DOHH2 (cell line): ENCODE data around the gene METTL24.
"Not testable (repeated sequence)": the region's sequence is repeated elsewhere in the genome, so short reads cannot be mapped to it uniquely, and the experiment has no call there.

Experiments used
- H3F3A ChIP-seq: fragments of 200-600 bp; sonication (generic), shearing (Covaris generic); 2 replicates; pipeline ENCODE4 v1.6.0; 2016; ENCODE audit warnings: antibody characterized with exemption, mild to moderate bottlenecking; ENCODE audit not compliant: control insufficient read depth, insufficient read depth
- H3K27ac ChIP-seq: fragments of 200-600 bp; sonication (generic); 2 replicates; pipeline ENCODE4 v1.5.1; 2014; ENCODE audit warnings: low read depth, mild to moderate bottlenecking, low read length, moderate library complexity
- H3K27me3 ChIP-seq: fragments of 200-600 bp; sonication (generic); 2 replicates; pipeline ENCODE4 v1.6.1; 2014; ENCODE audit warnings: mild to moderate bottlenecking, low read length, mixed read lengths; ENCODE audit not compliant: control insufficient read depth
- H3K36me3 ChIP-seq: fragments of 200-600 bp; sonication (generic); 2 replicates; pipeline ENCODE4 v1.6.1; 2014; ENCODE audit warnings: mild to moderate bottlenecking, low read length, moderate library complexity, mixed read lengths; ENCODE audit not compliant: control insufficient read depth
- H3K4me1 ChIP-seq: fragments of 200-600 bp; sonication (generic); 2 replicates; pipeline ENCODE4 v1.6.1; 2014; ENCODE audit warnings: mild to moderate bottlenecking, low read length, mixed read lengths; ENCODE audit not compliant: control insufficient read depth
- H3K4me2 ChIP-seq: fragments of 200-600 bp; sonication (generic); 2 replicates; pipeline ENCODE4 v1.6.0; 2014; ENCODE audit warnings: mild to moderate bottlenecking, low read length, moderate library complexity
- H3K4me3 ChIP-seq: fragments of 200-600 bp; sonication (generic); 2 replicates; pipeline ENCODE4 v1.5.1; 2014; ENCODE audit warnings: mild to moderate bottlenecking, low read length, mixed read lengths
- H3K79me2 ChIP-seq: fragments of 200-600 bp; sonication (generic); 2 replicates; pipeline ENCODE4 v1.6.1; 2014; ENCODE audit warnings: mild to moderate bottlenecking, low read length, mixed read lengths; ENCODE audit not compliant: control insufficient read depth
- H3K9me2 ChIP-seq: fragments of 200-600 bp; sonication (generic); replicated peaks from 2 replicates; pipeline ENCODE4 v1.6.1; 2014; ENCODE audit warnings: mild to moderate bottlenecking, low read length, mixed read lengths; ENCODE audit not compliant: control insufficient read depth
- H3K9me3 ChIP-seq: fragments of 200-600 bp; sonication (generic); 2 replicates; pipeline ENCODE4 v1.6.1; 2014; ENCODE audit warnings: antibody characterized with exemption, low read length, mixed read lengths; ENCODE audit not compliant: control insufficient read depth, insufficient read depth
- H4K20me1 ChIP-seq: fragments of 200-600 bp; sonication (generic); 2 replicates; pipeline ENCODE4 v1.6.0; 2014; ENCODE audit warnings: low read depth, mild to moderate bottlenecking, antibody characterized with exemption, low read length, moderate library complexity; ENCODE audit not compliant: control insufficient read depth, insufficient read depth
- EZH2phosphoT487 ChIP-seq: fragments of 200-600 bp; sonication (generic); IDR thresholded peaks from 2 replicates; pipeline ENCODE4 v1.6.1; 2017; ENCODE audit warnings: borderline replicate concordance, mild to moderate bottlenecking, antibody characterized with exemption, low read length, moderate library complexity, mixed read lengths
- TF ChIP-seq, protein P1 (sequence below): fragments of 200-600 bp; sonication (generic); IDR thresholded peaks from one replicate; pipeline ENCODE4 v1.5.1; 2014; ENCODE audit warnings: antibody characterized with exemption, mild to moderate bottlenecking, low read depth, low read length; ENCODE audit not compliant: poor library complexity, severe bottlenecking

The METTL24 gene

GRCh38 chr6:110315869-110316398 is 42.2 kb downstream of the METTL24 start:
- Histone ChIP-seq H3K4me1 (no peaks in the 10 kb centered on the region), H3F3A (no peaks in the 10 kb centered on the region), H3K9me3 (no peaks in the 10 kb centered on the region), H4K20me1 (no peaks in the 10 kb centered on the region), H3K36me3 (no peaks in the 10 kb centered on the region), H3K27ac (no peak overlapping the region), H3K9me2 (no peaks in the 10 kb centered on the region), H3K4me3 (no peak overlapping the region), H3K4me2 (no peak overlapping the region), H3K79me2 (no peaks in the 10 kb centered on the region), H3K27me3 (no peaks in the 10 kb centered on the region)
- TF ChIP-seq EZH2phosphoT487 = no peak
- TF ChIP-seq, protein P1, sequence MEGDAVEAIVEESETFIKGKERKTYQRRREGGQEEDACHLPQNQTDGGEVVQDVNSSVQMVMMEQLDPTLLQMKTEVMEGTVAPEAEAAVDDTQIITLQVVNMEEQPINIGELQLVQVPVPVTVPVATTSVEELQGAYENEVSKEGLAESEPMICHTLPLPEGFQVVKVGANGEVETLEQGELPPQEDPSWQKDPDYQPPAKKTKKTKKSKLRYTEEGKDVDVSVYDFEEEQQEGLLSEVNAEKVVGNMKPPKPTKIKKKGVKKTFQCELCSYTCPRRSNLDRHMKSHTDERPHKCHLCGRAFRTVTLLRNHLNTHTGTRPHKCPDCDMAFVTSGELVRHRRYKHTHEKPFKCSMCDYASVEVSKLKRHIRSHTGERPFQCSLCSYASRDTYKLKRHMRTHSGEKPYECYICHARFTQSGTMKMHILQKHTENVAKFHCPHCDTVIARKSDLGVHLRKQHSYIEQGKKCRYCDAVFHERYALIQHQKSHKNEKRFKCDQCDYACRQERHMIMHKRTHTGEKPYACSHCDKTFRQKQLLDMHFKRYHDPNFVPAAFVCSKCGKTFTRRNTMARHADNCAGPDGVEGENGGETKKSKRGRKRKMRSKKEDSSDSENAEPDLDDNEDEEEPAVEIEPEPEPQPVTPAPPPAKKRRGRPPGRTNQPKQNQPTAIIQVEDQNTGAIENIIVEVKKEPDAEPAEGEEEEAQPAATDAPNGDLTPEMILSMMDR = no peak

GRCh38 chr6:110315207-110315868 is 42.8 kb downstream of the METTL24 start:
- Histone ChIP-seq H3K27ac (no peak overlapping the region), H3K4me1 (no peaks in the 10 kb centered on the region)

DNA sequence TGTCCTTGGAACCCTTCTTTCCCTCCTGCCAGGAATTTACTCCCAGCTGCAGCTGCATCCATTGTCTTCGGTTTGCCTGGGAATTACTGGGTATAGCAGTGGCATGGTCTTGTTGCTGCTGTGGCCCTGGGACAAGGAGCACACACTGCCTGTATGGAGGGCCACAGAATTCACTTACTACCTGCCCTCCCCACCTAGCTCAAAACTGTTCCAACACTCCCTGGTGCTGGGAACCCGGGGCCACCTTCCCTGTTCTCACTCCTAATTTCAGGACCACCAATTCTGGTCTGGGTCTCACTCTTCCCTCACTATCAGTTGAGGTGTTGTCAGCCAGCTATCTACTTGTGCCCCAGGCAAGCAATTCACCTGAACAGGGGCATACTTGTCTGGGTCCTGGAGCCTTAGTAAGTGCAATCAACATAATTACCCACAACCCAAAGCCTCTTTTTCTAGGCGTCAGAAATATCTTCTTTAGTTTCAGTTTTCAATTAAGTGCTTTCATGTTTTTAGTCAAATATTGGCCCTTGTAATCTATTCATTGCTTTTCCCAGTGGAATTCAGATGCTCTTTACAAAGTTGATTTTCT is 47.2 kb downstream of the METTL24 start:
- H3K79me2 ChIP-seq = no peaks in the 10 kb centered on the region

More at GRCh38 chr6:110315207-110315868, 42.8 kb downstream of the METTL24 start:
- Histone ChIP-seq H3K4me3 (no peak overlapping the region), H3K36me3 (no peaks in the 10 kb centered on the region), H3K9me3 (no peaks in the 10 kb centered on the region), H4K20me1 (no peaks in the 10 kb centered on the region), H3K4me2 (no peak overlapping the region), H3K9me2 (no peaks in the 10 kb centered on the region), H3F3A (no peaks in the 10 kb centered on the region), H3K79me2 (no peaks in the 10 kb centered on the region), H3K27me3 (no peaks in the 10 kb centered on the region)
- TF ChIP-seq, protein P1 = no peak
- TF ChIP-seq EZH2phosphoT487 = no peak

DNA sequence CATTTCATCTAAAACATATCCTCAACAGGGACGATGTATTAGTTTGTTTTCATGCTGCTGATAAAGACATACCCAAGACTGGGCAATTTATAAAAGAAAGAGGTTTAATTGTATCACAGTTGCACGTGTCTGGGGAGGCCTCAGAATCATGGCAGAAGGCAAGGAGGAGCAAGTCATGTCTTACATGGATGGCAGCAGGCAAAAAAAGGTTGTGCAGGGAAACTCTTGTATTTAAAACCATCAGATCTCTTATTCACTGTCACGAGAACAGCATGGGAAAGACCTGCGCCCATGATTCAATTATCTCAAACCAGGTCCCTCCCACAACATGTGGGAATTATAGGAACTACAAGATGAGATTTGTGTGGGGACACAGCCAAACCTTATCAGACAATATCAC is 48.7 kb downstream of the METTL24 start:
- H4K20me1 ChIP-seq, H3K36me3 ChIP-seq, H3K4me3 ChIP-seq, H3K9me3 ChIP-seq, H3F3A ChIP-seq, H3K4me2 ChIP-seq, H3K9me2 ChIP-seq, H3K79me2 ChIP-seq, H3K27ac ChIP-seq, H3K27me3 ChIP-seq: not testable (repeated sequence)
- peaks cover 12% of the 10 kb centered on the region for H3K4me1 ChIP-seq

More for the DNA sequence above, 47.2 kb downstream of the METTL24 start:
- no peaks in the 10 kb centered on the region for H3K9me2 ChIP-seq
- H3K4me3 ChIP-seq = no peak overlapping the region
- no peak overlapping the region for H3K4me2 ChIP-seq
- TF ChIP-seq, protein P1 = no peak
- no peak for TF ChIP-seq EZH2phosphoT487
- H4K20me1 ChIP-seq = no peaks in the 10 kb centered on the region
- H3F3A ChIP-seq = no peaks in the 10 kb centered on the region; the same call in 1 of the 2 replicates
- H3K9me3 ChIP-seq = no peaks in the 10 kb centered on the region
- H3K36me3 ChIP-seq = no peaks in the 10 kb centered on the region
- H3K27ac ChIP-seq = no peak overlapping the region
- no peaks in the 10 kb centered on the region for H3K27me3 ChIP-seq
- H3K4me1 ChIP-seq = peaks cover 12% of the 10 kb centered on the region
